ENCODE measurements around the gene AUTS2. TPM values are rescaled to one million over a fixed set of nuclear protein-coding genes. Genes with fewer than 3 reads are reported as not detected.

The AUTS2 gene
- polyA plus RNA-seq, 1 donor (not counting 4 experiments of a cell fraction or from before 2014, with no cell fraction given), result 4.7 TPM

GRCh38 chr7:70569335-70569819 lies 971.1 kb downstream of the AUTS2 start:
- no peak for TF ChIP-seq CTCF (optimal IDR thresholded peaks at IDR 0.05 in 1 of 3, IDR thresholded peaks at IDR 0.05 in 1 of 3, conservative IDR thresholded peaks at IDR 0.05 in 1 of 3; ENCODE audit: extremely low read depth in 1 of 3, insufficient read depth in 2 of 3, low read length in 3 of 3)
- TF ChIP-seq EZH2 (IDR thresholded peaks at IDR 0.05; ENCODE audit: low read length), result no peak
- Histone ChIP-seq H4K20me1 (ENCODE audit: control insufficient read depth, extremely low read depth, insufficient read depth, low read length) (no peaks in the 10 kb centered on the region), H3K27ac (ENCODE audit: control insufficient read depth, insufficient read depth, low read length) (no peak overlapping the region), H3K4me1 (ENCODE audit: control insufficient read depth, extremely low read depth, insufficient read depth, low read length) (peaks cover 17% of the 10 kb centered on the region), H3K36me3 (ENCODE audit: control insufficient read depth in 2 of 2, extremely low read depth in 1 of 2, insufficient read depth in 2 of 2, low read length in 2 of 2) (no peaks in the 10 kb centered on the region), H2AFZ (ENCODE audit: control insufficient read depth, low read length) (no peak overlapping the region), H3K9ac (ENCODE audit: control insufficient read depth, extremely low read depth, insufficient read depth, low read length) (no peak overlapping the region), H3K79me2 (ENCODE audit: control insufficient read depth, insufficient read depth, low read length) (no peaks in the 10 kb centered on the region), H3K4me2 (ENCODE audit: control insufficient read depth, extremely low read depth, insufficient read depth, low read depth, low read length) (no peak overlapping the region), H3K9me1 (ENCODE audit: control insufficient read depth, extremely low read depth, insufficient read depth, low read length) (no peaks in the 10 kb centered on the region), H3K9me3 (ENCODE audit: control insufficient read depth, low read depth, low read length) (no peaks in the 10 kb centered on the region), H3K4me3 (ENCODE audit: control insufficient read depth in 2 of 3, extremely low read depth in 1 of 3, insufficient read depth in 2 of 3, low read depth in 1 of 3, low read length in 3 of 3) (no peak overlapping the region), H3K27me3 (ENCODE audit: control insufficient read depth, extremely low read depth, insufficient read depth, low read length) (no peaks in the 10 kb centered on the region)
- dilution Hi-C loops (cut with MboI; ENCODE audit: extremely low pct_ligation_motif_present, low sequenced_read_pairs), result no loop called here
- DNase-seq (ENCODE audit: low read depth, low spot score) (no peak), FAIRE-seq (no peak)

- H3K27ac ChIP-seq (ENCODE audit: control insufficient read depth, insufficient read depth, low read length), result no peak overlapping the region
- H4K20me1 ChIP-seq (ENCODE audit: control insufficient read depth, extremely low read depth, insufficient read depth, low read length), result no peaks in the 10 kb centered on the region
- no peaks in the 10 kb centered on the region for H3K9me3 ChIP-seq (ENCODE audit: control insufficient read depth, low read depth, low read length)
- no peaks in the 10 kb centered on the region for H3K79me2 ChIP-seq (ENCODE audit: control insufficient read depth, insufficient read depth, low read length)
- H3K4me3 ChIP-seq (ENCODE audit: control insufficient read depth in 2 of 3, extremely low read depth in 1 of 3, insufficient read depth in 2 of 3, low read depth in 1 of 3, low read length in 3 of 3), result no peak overlapping the region
- DNase-seq (ENCODE audit: low read depth, low spot score) (no peak), FAIRE-seq (peak; percentile 57)
- H3K4me1 ChIP-seq (ENCODE audit: control insufficient read depth, extremely low read depth, insufficient read depth, low read length), result peaks cover 24% of the 10 kb centered on the region
- no peaks in the 10 kb centered on the region for H3K9me1 ChIP-seq (ENCODE audit: control insufficient read depth, extremely low read depth, insufficient read depth, low read length)
- H3K36me3 ChIP-seq (ENCODE audit: control insufficient read depth in 2 of 2, extremely low read depth in 1 of 2, insufficient read depth in 2 of 2, low read length in 2 of 2), result no peaks in the 10 kb centered on the region
- H3K27me3 ChIP-seq (ENCODE audit: control insufficient read depth, extremely low read depth, insufficient read depth, low read length), result no peaks in the 10 kb centered on the region
- dilution Hi-C loops (cut with MboI; ENCODE audit: extremely low pct_ligation_motif_present, low sequenced_read_pairs), result no loop called here
- H3K9ac ChIP-seq (ENCODE audit: control insufficient read depth, extremely low read depth, insufficient read depth, low read length), result no peak overlapping the region
- H2AFZ ChIP-seq (ENCODE audit: control insufficient read depth, low read length), result no peak overlapping the region
- H3K4me2 ChIP-seq (ENCODE audit: control insufficient read depth, extremely low read depth, insufficient read depth, low read depth, low read length), result no peak overlapping the region
- TF ChIP-seq EZH2 (IDR thresholded peaks at IDR 0.05; ENCODE audit: low read length), result no peak
- no peak for TF ChIP-seq CTCF (optimal IDR thresholded peaks at IDR 0.05 in 1 of 3, IDR thresholded peaks at IDR 0.05 in 1 of 3, conservative IDR thresholded peaks at IDR 0.05 in 1 of 3; ENCODE audit: extremely low read depth in 1 of 3, insufficient read depth in 2 of 3, low read length in 3 of 3)
Measured at GRCh38 chr7:70570029-70570428, 971.8 kb downstream of the AUTS2 start.
